ENCODE measurements around the gene TMEM8B.
"Not testable (repeated sequence)": the region's sequence is repeated elsewhere in the genome, so short reads cannot be mapped to it uniquely, and the experiment has no call there.

Gene TMEM8B

GRCh38 chr9:35907711-35908503 is 78.9 kb downstream of the TMEM8B start:
- no peak for DNase-seq

DNA sequence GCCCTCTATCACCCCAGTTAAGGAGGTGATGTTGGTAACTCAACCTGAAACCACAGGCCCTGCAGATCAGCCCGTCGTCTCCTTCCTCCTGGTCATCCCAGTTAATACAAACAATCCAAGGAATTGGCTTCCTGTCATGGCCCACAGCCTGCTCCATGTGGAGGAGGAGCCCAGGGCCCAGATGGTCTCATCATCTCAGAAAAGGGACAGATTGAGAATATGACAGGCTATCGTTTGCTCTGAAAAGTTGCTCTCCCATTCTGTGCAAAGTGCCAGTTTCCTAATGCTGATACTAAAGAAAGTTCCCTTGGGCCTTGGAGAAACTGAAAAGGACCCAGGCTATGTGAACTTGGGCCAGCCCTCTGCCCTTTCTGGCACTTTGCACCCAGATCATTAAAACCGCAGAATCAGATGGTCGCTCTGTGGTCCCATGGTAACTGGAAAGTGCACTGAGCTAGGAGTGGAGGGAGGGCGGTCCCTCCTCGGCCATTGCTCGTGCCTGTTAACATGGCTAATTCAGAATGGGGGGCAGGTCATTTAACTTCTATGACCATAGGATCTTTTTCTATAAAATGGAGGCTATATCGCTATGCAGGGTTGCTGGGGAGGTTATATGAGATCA is 79.6 kb downstream of the TMEM8B start:
- no peak for DNase-seq

DNA sequence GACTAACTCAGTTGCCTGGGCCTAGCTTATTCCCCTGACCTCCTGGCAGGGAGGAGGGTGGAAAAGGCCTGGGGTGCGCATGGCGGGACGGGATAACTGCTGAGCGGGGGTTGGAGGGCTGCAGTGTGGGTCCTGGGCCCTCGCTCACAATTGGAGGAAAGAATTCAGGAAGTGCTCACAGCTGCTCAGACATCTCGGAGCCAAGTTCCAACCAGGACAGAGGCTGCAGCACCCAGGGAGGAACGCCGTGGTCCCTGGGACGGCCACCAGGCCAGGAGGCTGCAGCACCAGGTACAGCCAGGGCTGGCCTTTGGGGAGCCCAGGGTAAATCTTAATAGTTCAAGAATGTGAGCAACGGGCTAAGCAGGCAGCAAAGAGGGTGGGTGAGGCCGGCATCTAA is 80.2 kb downstream of the TMEM8B start, which contains the start of gene SPAAR:
TSS of gene SPAAR (plus strand) at position 217 of the 400 bp plus-strand sequence. CDS start 974 bp downstream, outside the sequence.
- no peak for DNase-seq

DNA sequence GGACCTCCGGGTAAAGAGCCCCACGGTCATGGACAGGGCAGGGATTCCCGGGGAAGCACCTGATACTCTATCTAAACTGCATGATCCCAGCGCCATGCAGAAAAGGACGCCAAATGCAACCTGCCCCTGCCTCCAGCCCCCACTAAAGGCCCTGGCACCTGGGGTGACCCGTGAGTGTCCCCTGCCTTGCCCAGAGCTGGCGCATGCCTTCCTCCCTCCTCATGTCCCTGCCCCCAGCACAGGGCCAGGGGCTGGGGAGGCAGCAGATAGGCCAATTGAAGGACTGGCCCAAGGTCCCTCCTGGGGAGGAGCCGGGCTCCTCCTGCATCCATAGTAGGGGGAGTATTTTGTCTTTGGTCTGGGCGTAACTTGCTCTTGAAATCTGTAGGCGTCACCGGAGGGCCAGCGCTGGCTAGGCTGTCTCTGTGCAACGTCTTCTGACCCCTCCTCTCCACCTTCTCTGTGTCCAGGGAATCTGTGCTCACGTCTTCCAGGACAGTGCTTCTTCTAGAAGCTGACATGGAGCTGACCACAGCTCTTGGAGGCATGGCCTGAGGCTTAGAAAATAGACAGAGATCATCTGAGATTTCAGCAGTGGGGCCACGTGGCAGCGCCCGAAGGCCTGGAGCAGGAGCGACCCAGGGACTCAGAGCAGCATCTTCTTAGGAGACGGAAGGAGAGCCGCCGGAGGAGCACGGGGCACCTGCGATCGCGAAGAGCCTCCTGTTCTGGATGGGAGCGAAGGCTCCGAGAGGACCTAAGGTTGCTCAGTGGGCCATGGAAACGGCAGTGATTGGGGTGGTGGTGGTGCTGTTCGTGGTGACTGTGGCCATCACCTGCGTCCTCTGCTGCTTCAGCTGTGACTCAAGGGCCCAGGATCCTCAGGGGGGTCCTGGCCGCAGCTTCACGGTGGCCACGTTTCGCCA is 80.9 kb downstream of the TMEM8B start:
- no peak for DNase-seq

DNA sequence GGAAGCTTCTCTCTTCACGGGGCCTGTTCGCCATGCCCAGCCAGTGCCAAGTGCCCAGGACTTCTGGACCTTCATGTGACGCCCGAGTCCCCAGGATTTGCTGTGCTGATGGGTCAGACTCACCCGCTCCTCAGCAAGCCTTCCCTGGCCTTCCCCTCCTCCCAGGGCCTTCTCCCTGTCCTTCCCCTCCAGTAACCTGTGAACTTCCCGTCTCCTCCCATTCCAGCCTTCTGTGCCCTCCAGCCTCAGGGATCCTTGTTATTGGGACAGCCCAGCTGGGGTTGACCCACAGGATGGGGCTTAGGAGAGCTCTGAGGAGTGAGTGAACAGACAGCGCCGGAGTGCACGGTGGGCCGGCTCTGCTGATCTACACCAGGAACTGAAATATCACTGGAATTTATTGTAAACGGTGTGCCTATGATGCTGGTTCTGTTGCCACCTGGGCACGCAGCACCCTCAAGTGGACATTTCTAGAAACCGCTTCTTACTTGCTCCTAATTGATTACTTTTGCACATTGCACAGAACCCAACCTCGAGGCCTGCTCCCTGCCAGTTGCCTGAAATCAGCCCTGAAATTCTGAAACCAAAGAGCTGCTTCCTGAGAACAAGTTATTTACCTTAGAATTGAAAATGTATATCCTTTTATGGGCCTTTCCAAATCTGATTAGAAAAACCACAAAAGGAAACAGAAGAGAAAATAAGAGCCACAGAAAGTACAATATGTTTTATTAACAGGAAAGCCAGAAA is 81.8 kb downstream of the TMEM8B start:
- peak; percentile 67 for DNase-seq

- DNase-seq = no peak
These were observed 82.7 kb downstream of the TMEM8B start for GRCh38 chr9:35911690-35912089.

- DNase-seq = no peak
These were observed 83.9 kb downstream of the TMEM8B start for GRCh38 chr9:35912791-35913400.

GRCh38 chr9:35913429-35913828 is 84.4 kb downstream of the TMEM8B start:
- not testable (repeated sequence) for DNase-seq

DNA sequence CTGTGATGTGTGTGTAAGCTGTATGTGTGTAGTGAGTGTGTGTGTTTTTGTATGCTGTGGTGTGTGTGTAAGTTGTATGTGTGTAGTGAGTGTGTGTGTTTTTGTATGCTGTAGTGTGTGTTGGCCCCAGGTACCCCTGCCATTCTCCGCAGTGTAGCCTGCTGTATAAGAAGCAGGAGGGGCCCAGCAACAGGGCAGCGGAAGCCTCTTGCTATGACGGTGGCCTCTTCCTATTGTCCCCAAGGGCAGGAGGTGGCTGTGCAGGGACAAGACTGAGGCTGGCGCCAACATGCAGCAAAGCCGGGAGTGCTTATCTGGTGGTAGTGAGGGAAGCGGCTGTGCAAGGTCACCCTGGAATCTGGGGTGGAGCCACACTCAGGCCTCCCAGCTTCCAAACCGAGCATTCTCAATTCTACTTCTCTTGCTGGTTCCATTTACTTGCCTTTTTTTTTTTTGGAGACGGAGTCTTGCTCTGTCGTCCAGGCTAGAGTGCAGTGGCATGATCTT is 85.3 kb downstream of the TMEM8B start:
- DNase-seq = peak; percentile 35

Measured in CD4-positive, alpha-beta T cell treated with Interleukin-21 for 1 hour (primary cell).